SH-SY5Y (cell line): ENCODE data around the gene CCK.

Source experiments
- GATA2 ChIP-seq: IDR thresholded peaks from 2 replicates; pipeline ENCODE4 v1.6.1; 2011; ENCODE audit warnings: mild to moderate bottlenecking, low read depth, low read length
- GATA3 ChIP-seq: IDR thresholded peaks from 2 replicates; pipeline ENCODE4 v1.6.1; 2011; ENCODE audit warnings: low read depth, mild to moderate bottlenecking, low read length, moderate library complexity

- TF ChIP-seq GATA2 (no peak), GATA3 (no peak)
Measured at GRCh38 chr3:42273361-42273760, 7.4 kb upstream of the CCK start.
